ENCODE results near the gene CHTF18. TPM values are rescaled to one million over a fixed set of nuclear protein-coding genes. Genes with fewer than 3 reads are reported as not detected.
A peak's percentile ranks its signal among the peaks of the same experiment; 100 is the strongest.

The CHTF18 gene
- total and polyA plus RNA-seq, 9 of the 15 experiments (the other 6 are each of a cell fraction or from before 2014, with no cell fraction given): 2.5 to 123 (median 17.0) TPM

GRCh38 chr16:752007-752312, 36.5 kb upstream of the CHTF18 start:
- H3K27ac ChIP-seq (ENCODE audit: extremely low read depth, low read depth, low read length): no peak overlapping the region
- POLR2A ChIA-PET: interaction anchor here (0.6 to 1.4 kb wide), 3 partner anchors 11 to 345 kb away, joined by 3 to 5 read pairs (median 3); partner anchors contain the start of gene CIAO3
- DNase-seq (ENCODE audit: extremely low read depth in 1 of 4, low spot score in 3 of 4) (no peak), ATAC-seq (no peak), FAIRE-seq (no peak)
- 32% methylated on average over 10 of the region's 10 CpGs for WGBS (ENCODE audit: insufficient coverage, low coverage, missing lambda C conversion rate)
- no peaks in the 10 kb centered on the region for H3K79me2 ChIP-seq (ENCODE audit: control insufficient read depth, insufficient read depth, low read length)
- no peak overlapping the region for H3K4me3 ChIP-seq
- no peaks in the 10 kb centered on the region for H3K9me3 ChIP-seq (replicated peaks; ENCODE audit: control insufficient read depth, insufficient read depth, low read depth, low read length)
- H4K20me1 ChIP-seq (replicated peaks; ENCODE audit: control insufficient read depth, insufficient read depth, low read length): no peaks in the 10 kb centered on the region
- intact Hi-C loops (cut with micrococcal nuclease): no loop called here
- H3K4me2 ChIP-seq (ENCODE audit: insufficient read depth, low read length): no peak overlapping the region
- H3K4me1 ChIP-seq (replicated peaks in 1 of 2; ENCODE audit: control insufficient read depth in 2 of 2, insufficient read depth in 2 of 2, low read length in 2 of 2): peaks cover 6 to 18% of the 10 kb centered on the region in 2 experiments; a peak in 3 of 5 replicates
- no peaks in the 10 kb centered on the region for H3K27me3 ChIP-seq (ENCODE audit: control insufficient read depth in 2 of 2, insufficient read depth in 2 of 2, low read length in 2 of 2)
- in situ Hi-C loops (cut with MboI): no loop called here
- no peaks in the 10 kb centered on the region for H3K36me3 ChIP-seq (ENCODE audit: control insufficient read depth, insufficient read depth, low read length)
- TF ChIP-seq PURB (CRISPR knock-in tag; IDR thresholded peaks at IDR 0.05; ENCODE audit: low read depth): no peak
- no peak for TF ChIP-seq FOS (IDR thresholded peaks at IDR 0.05; ENCODE audit: extremely low read depth, insufficient read length)
- TF ChIP-seq MLLT1 (IDR thresholded peaks at IDR 0.05): no peak
- TF ChIP-seq HES1 (IDR thresholded peaks at IDR 0.05; ENCODE audit: low read depth): no peak
- no peak for TF ChIP-seq KDM5B (IDR thresholded peaks at IDR 0.05; ENCODE audit: insufficient replicate concordance, low read depth, low read length)
- no peak for TF ChIP-seq SREBF1 (IDR thresholded peaks at IDR 0.05; ENCODE audit: borderline replicate concordance, low read depth, low read length)
- H2AFZ ChIP-seq (ENCODE audit: low read depth, low read length): peak overlapping the region; percentile 55
- CTCF ChIA-PET (ENCODE audit: low intra/inter-chr PET ratio): no interaction called here
- no TSS peak for BruUV-seq (replicated peaks)
- no peaks in the 10 kb centered on the region for H3K9me1 ChIP-seq (ENCODE audit: control insufficient read depth, insufficient read depth, low read length)
- H3K9ac ChIP-seq (ENCODE audit: insufficient read depth in 1 of 2, low read depth in 2 of 2, low read length in 2 of 2): peak overlapping the region in 1 of 2 experiments; percentile 48; a peak in 1 of 4 replicates
